Heart right ventricle (tissue), 16 donors: ENCODE data around the gene ZNF821. TPM values are rescaled to one million over a fixed set of nuclear protein-coding genes. Genes with fewer than 3 reads are reported as not detected.

Experiments
- ATAC-seq, 8 donors: fragments of 200-7000 bp; cut with Tn5 transposase; one replicate each; pipeline ENCODE4 v1.9.1; 2020; ENCODE audit warnings: mild to moderate bottlenecking in 8 of 8, moderate library complexity in 8 of 8, moderate number of reproducible peaks in 1 of 8
- DNase-seq, 2 donors: peaks; one replicate each; pipeline ENCODE4 v3.0.0-alpha.2; 2020
- H3K27ac ChIP-seq, 10 donors: fragments of 200-600 bp; sonication (generic) in 2 of 10; one replicate each; pipeline versions ENCODE4 v1.5.0 to v1.8.0; 2020 to 2022; ENCODE audit warnings: mild to moderate bottlenecking in 3 of 10
- H3K27me3 ChIP-seq, 7 donors: fragments of 200-600 bp; one replicate each; pipeline ENCODE4 v1.8.0; 2021 to 2022; ENCODE audit warnings: mild to moderate bottlenecking in 2 of 7
- H3K36me3 ChIP-seq, 9 donors: fragments of 200-600 bp; sonication (generic) in 1 of 9; one replicate each; pipeline versions ENCODE4 v1.5.0 to v1.8.0; 2020 to 2022; ENCODE audit warnings: mild to moderate bottlenecking in 2 of 9
- H3K4me1 ChIP-seq, 9 donors: fragments of 200-600 bp; sonication (generic) in 1 of 9; one replicate each; pipeline versions ENCODE4 v1.5.0 to v1.8.0; 2020 to 2022; ENCODE audit warnings: mild to moderate bottlenecking in 4 of 9
- H3K4me3 ChIP-seq, 10 donors: fragments of 200-600 bp; sonication (generic) in 2 of 10; one replicate each; pipeline versions ENCODE4 v1.5.0 to v1.8.0; 2020 to 2022; ENCODE audit warnings: mild to moderate bottlenecking in 7 of 10, moderate library complexity in 2 of 10
- H3K9me3 ChIP-seq, 11 donors: fragments of 200-600 bp in 10 of 11; sonication (generic) in 2 of 11; one replicate each; pipeline versions ENCODE4 v1.5.0 to v1.8.0; 2013 to 2022; ENCODE audit warnings: mild to moderate bottlenecking in 2 of 11, control low read depth in 1 of 11, moderate library complexity in 1 of 11
- WGBS, 2 donors: extraction: QIAGEN DNeasy Blood & Tissue Kit; methylation state at CpG; one replicate each; pipeline ENCODE4 v1.1.7; 2013; ENCODE audit warnings: inconsistent platforms in 1 of 2; 5-methylcytosine and 5-hydroxymethylcytosine counted together
- intact Hi-C, 10 donors: fragments of 100-400 bp; cut with DNase I; formaldehyde crosslinking; loops; one replicate each; pipeline versions ENCODE4 v1.11.1 to v1.14.2; 2022
- polyA plus RNA-seq, 2 donors: library from polyadenylated mRNA; stranded (reverse); fragments of 200-250 nt; gene quantifications; one replicate each; pipeline ENCODE4 v1.2.3, GENCODE V29; 2013
- total RNA-seq, 10 donors: library from RNA; stranded (reverse); fragmentation: NEBNext Ultra II Directional in 3 of 10; extraction: Animal tissue kit (Norgen Biotek cat#: 25700) in 3 of 10; gene quantifications; one replicate each; pipeline versions ENCODE4 v1.2.1 to v1.2.4, GENCODE V29; 2021 to 2023
- TF ChIP-seq, protein P1 (sequence below), 9 donors: fragments of 200-600 bp; sonication (generic) in 2 of 9; IDR thresholded peaks; one replicate each; pipeline versions ENCODE4 v1.5.0 to v1.8.0; 2021 to 2022; ENCODE audit warnings: antibody characterized with exemption in 9 of 9, mild to moderate bottlenecking in 5 of 9, moderate library complexity in 1 of 9
- donor health status: Arrhythmogenic right ventricular cardiomyopathy.
- donor health status: ischemic (EF 13 %, LVEDD 7.1; RV severe dilation, severe dysfunction).
- donor health status: healthy with polysubstance abuse.
- donor health status: DM: no; HTN: yes; CAD: no.
- donor health status: DM: no; HTN: no; CAD: no.
- donor health status: ischemic (EF 25% LVEDD 6.9; RV normal size, moderate dysfunction).
- donor health status: ischemic (EF 25% LVEDD 5.7; RV mildly dilated, moderate dysfunction).
- donor health status: healthy.
- donor health status: DM: yes; HTN: yes; CAD: no.
- donor health status: Ischemic cardiomyopathy.
- donor health status: ischemic (EF 35%, LVEDD 5.7; RV mildly dilated, moderate dysfunction).
- donor health status: nonischemic (EF 11% LVEDD 7.7; RV severe dilation, severe dysfunction).
- donor health status: DM: yes; HTN: yes; CAD: no.
- donor health status: PGD.
- donor health status: ischemic (EF 29% LVEDD 5.4; RV normal size, mild dysfunction).
- donor health status: nonischemic (EF 23%, LVEDD 6.1; RV moderate dilation, normal function).

Gene ZNF821
- total and polyA plus RNA-seq, 12 donors = 2.2 to 7.8 (median 3.6) TPM

DNA sequence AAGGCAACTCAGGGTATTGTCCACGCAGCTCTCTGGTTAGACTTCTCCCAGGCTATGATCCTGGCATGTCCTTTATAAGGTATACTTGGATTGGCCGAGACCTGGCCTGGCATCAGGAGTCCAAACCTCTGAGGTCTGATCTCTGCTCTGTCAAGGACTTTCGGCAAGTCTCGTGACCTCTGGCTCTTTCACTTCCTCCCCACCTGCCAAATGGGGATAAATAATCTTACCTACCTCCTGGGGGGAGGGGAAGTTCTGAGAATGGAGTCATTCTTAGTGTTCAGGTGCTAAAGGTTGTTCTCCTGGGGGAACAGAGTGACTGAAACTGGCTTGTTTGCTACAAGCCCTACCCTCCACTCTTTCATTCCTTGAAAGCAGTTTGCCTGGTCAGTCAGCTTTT is 30.6 kb downstream of the ZNF821 start:
- TF ChIP-seq, protein P1, sequence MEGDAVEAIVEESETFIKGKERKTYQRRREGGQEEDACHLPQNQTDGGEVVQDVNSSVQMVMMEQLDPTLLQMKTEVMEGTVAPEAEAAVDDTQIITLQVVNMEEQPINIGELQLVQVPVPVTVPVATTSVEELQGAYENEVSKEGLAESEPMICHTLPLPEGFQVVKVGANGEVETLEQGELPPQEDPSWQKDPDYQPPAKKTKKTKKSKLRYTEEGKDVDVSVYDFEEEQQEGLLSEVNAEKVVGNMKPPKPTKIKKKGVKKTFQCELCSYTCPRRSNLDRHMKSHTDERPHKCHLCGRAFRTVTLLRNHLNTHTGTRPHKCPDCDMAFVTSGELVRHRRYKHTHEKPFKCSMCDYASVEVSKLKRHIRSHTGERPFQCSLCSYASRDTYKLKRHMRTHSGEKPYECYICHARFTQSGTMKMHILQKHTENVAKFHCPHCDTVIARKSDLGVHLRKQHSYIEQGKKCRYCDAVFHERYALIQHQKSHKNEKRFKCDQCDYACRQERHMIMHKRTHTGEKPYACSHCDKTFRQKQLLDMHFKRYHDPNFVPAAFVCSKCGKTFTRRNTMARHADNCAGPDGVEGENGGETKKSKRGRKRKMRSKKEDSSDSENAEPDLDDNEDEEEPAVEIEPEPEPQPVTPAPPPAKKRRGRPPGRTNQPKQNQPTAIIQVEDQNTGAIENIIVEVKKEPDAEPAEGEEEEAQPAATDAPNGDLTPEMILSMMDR (IDR thresholded peaks at IDR 0.05) = no peak
- Histone ChIP-seq H3K27ac (peak overlapping the region in 3 of 10 donors; percentile 65 to 79 (median 72)), H3K36me3 (peaks cover 0 to 95% (median 29%) of the 10 kb centered on the region in 9 donors), H3K9me3 (no peaks in the 10 kb centered on the region), H3K4me3 (no peak overlapping the region), H3K4me1 (peaks cover 0 to 60% (median 18%) of the 10 kb centered on the region in 9 donors), H3K27me3 (no peaks in the 10 kb centered on the region)
- 66 to 71% methylated on average over 4 of the region's 4 CpGs for WGBS, 2 donors
- intact Hi-C loops = loop anchor here in 1 of 10 donors (10.0 kb wide), 1 partner anchor 1321 kb away; no protein-coding TSS in a partner anchor
- no peak for DNase-seq
- ATAC-seq = no peak

GRCh38 chr16:71852561-71852960 is 31.4 kb downstream of the ZNF821 start:
- ATAC-seq (no peak), DNase-seq (no peak)
- Histone ChIP-seq H3K27me3 (no peaks in the 10 kb centered on the region), H3K9me3 (no peaks in the 10 kb centered on the region), H3K27ac (no peak overlapping the region), H3K36me3 (peaks cover 0 to 96% (median 29%) of the 10 kb centered on the region in 9 donors), H3K4me3 (no peak overlapping the region), H3K4me1 (peaks cover 2 to 60% (median 20%) of the 10 kb centered on the region in 9 donors)
- intact Hi-C loops = loop anchor here in 1 of 10 donors (10.0 kb wide), 1 partner anchor 1322 kb away; no protein-coding TSS in a partner anchor
- 96 to 97% methylated on average over 4 of the region's 4 CpGs for WGBS, 2 donors
- TF ChIP-seq, protein P1 (IDR thresholded peaks at IDR 0.05) = no peak

- H3K9me3 ChIP-seq = no peaks in the 10 kb centered on the region
- intact Hi-C loops = loop anchor here in 1 of 10 donors (10.0 kb wide), 1 partner anchor 1323 kb away; no protein-coding TSS in a partner anchor
- TF ChIP-seq, protein P1 (IDR thresholded peaks at IDR 0.05) = no peak
- peaks cover 6 to 60% (median 19%) of the 10 kb centered on the region in 9 donors for H3K4me1 ChIP-seq
- H3K36me3 ChIP-seq = peaks cover 0 to 93% (median 29%) of the 10 kb centered on the region in 9 donors
- no peak overlapping the region for H3K27ac ChIP-seq
- H3K4me3 ChIP-seq = no peak overlapping the region
- no peak for DNase-seq
- WGBS, 2 donors = 88 to 92% methylated on average over 3 of the region's 3 CpGs
- no peaks in the 10 kb centered on the region for H3K27me3 ChIP-seq
- no peak for ATAC-seq
Measured at GRCh38 chr16:71852158-71852557, 31.8 kb downstream of the ZNF821 start.

DNA sequence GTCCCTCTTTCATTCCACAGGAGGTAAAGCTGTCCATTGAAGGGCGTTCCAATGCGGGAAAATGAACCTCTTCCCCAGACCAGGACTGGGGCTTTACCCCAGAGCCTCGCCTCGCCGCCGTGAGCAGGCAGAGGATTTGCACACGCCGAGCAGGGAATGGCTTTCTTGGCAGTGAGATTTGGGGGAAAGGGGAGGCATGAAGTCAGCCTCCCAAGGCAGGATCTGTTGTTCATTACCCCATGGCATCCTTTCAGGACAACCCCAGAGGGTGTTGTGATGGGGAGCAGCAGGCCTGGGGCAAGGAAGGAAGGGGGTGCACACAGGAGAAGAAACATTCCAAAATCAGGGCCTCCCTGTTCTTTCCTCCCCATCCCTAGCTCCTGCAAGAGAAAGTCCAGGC is 32.2 kb downstream of the ZNF821 start:
- Histone ChIP-seq H3K9me3 (no peaks in the 10 kb centered on the region), H3K4me3 (no peak overlapping the region), H3K27ac (no peak overlapping the region), H3K36me3 (peaks cover 0 to 89% (median 29%) of the 10 kb centered on the region in 9 donors), H3K4me1 (peaks cover 8 to 60% (median 23%) of the 10 kb centered on the region in 9 donors), H3K27me3 (no peaks in the 10 kb centered on the region)
- intact Hi-C loops = loop anchor here in 1 of 10 donors (10.0 kb wide), 1 partner anchor 1323 kb away; no protein-coding TSS in a partner anchor
- DNase-seq (no peak), ATAC-seq (peak in 1 of 8 donors; percentile 10)
- TF ChIP-seq, protein P1 (IDR thresholded peaks at IDR 0.05) = no peak
- 93 to 97% methylated on average over 8 of the region's 8 CpGs for WGBS, 2 donors
